ENCODE measurements around the gene MX1. TPM values are rescaled to one million over a fixed set of nuclear protein-coding genes. Genes with fewer than 3 reads are reported as not detected.
A peak's percentile ranks its signal among the peaks of the same experiment; 100 is the strongest.

Gene MX1
- total RNA-seq, 2 experiments from 2014 or later = 82.3 to 86.3 TPM

GRCh38 chr21:41402231-41402630 lies 23.8 kb upstream of the MX1 start:
- Histone ChIP-seq H3K4me3 (ENCODE audit: low read length) (no peak overlapping the region), H3K27ac (ENCODE audit: low read depth in 1 of 2, low read length in 2 of 2) (no peak overlapping the region), H3K9me3 (ENCODE audit: control insufficient read depth in 1 of 2, insufficient read depth in 1 of 2, low read length in 2 of 2) (no peaks in the 10 kb centered on the region), H3K36me3 (ENCODE audit: insufficient read depth, low read length) (peaks cover 75% of the 10 kb centered on the region), H3K27me3 (ENCODE audit: control insufficient read depth in 1 of 2, insufficient read depth in 2 of 2, low read length in 2 of 2) (no peaks in the 10 kb centered on the region), H3K4me1 (ENCODE audit: insufficient read depth, low read length) (no peaks in the 10 kb centered on the region)
- ChIA-PET CTCF (no interaction called here), POLR2A (interaction anchor here (1.3 kb wide), 1 partner anchor 23 kb away, joined by 4 read pairs; no protein-coding TSS in a partner anchor)
- TF ChIP-seq CTCF (IDR thresholded peaks at IDR 0.05) = no peak
- H3K27me3 Mint-ChIP-seq = no peaks in the 10 kb centered on the region
- ATAC-seq (ENCODE audit: poor library complexity) = no peak
- H3K4me3 Mint-ChIP-seq = no peak overlapping the region
- H3K27ac Mint-ChIP-seq = no peak overlapping the region
- no peak for DNase-seq
- no peaks in the 10 kb centered on the region for H3K4me1 Mint-ChIP-seq (ENCODE audit: low read depth)
- no peaks in the 10 kb centered on the region for H3K9me3 Mint-ChIP-seq
- intact Hi-C loops (cut with DNase I, micrococcal nuclease) = no loop called here
- H3K36me3 Mint-ChIP-seq (ENCODE audit: low read depth) = peaks cover 96% of the 10 kb centered on the region

GRCh38 chr21:41402796-41403195 lies 23.2 kb upstream of the MX1 start:
- Mint-ChIP-seq H3K9me3 (no peaks in the 10 kb centered on the region), H3K4me3 (no peak overlapping the region), H3K27me3 (no peaks in the 10 kb centered on the region), H3K4me1 (ENCODE audit: low read depth) (no peaks in the 10 kb centered on the region), H3K36me3 (ENCODE audit: low read depth) (peaks cover 96% of the 10 kb centered on the region), H3K27ac (no peak overlapping the region)
- Histone ChIP-seq H3K9me3 (ENCODE audit: control insufficient read depth in 1 of 2, insufficient read depth in 1 of 2, low read length in 2 of 2) (no peaks in the 10 kb centered on the region), H3K4me3 (ENCODE audit: low read length) (no peak overlapping the region), H3K27ac (ENCODE audit: low read depth in 1 of 2, low read length in 2 of 2) (peak overlapping the region in 1 of 2 donors; percentile 13), H3K27me3 (ENCODE audit: control insufficient read depth in 1 of 2, insufficient read depth in 2 of 2, low read length in 2 of 2) (no peaks in the 10 kb centered on the region), H3K36me3 (ENCODE audit: insufficient read depth, low read length) (peaks cover 76% of the 10 kb centered on the region), H3K4me1 (ENCODE audit: insufficient read depth, low read length) (no peaks in the 10 kb centered on the region)
- no peak for DNase-seq
- no peak for ATAC-seq (ENCODE audit: poor library complexity)
- no peak for TF ChIP-seq CTCF (IDR thresholded peaks at IDR 0.05)
- intact Hi-C loops (cut with DNase I, micrococcal nuclease) = no loop called here
- ChIA-PET CTCF (no interaction called here), POLR2A (interaction anchor here (1.3 kb wide), 1 partner anchor 23 kb away, joined by 4 read pairs; no protein-coding TSS in a partner anchor)

GRCh38 chr21:41403331-41403730 lies 22.7 kb upstream of the MX1 start:
- Histone ChIP-seq H3K9me3 (ENCODE audit: control insufficient read depth in 1 of 2, insufficient read depth in 1 of 2, low read length in 2 of 2) (no peaks in the 10 kb centered on the region), H3K27ac (ENCODE audit: low read depth in 1 of 2, low read length in 2 of 2) (no peak overlapping the region), H3K36me3 (ENCODE audit: insufficient read depth, low read length) (peaks cover 79% of the 10 kb centered on the region), H3K4me1 (ENCODE audit: insufficient read depth, low read length) (no peaks in the 10 kb centered on the region), H3K4me3 (ENCODE audit: low read length) (no peak overlapping the region), H3K27me3 (ENCODE audit: control insufficient read depth in 1 of 2, insufficient read depth in 2 of 2, low read length in 2 of 2) (no peaks in the 10 kb centered on the region)
- H3K4me1 Mint-ChIP-seq (ENCODE audit: low read depth) = no peaks in the 10 kb centered on the region
- ATAC-seq (ENCODE audit: poor library complexity) (no peak), DNase-seq (no peak)
- peaks cover 96% of the 10 kb centered on the region for H3K36me3 Mint-ChIP-seq (ENCODE audit: low read depth)
- ChIA-PET POLR2A (no interaction called here), CTCF (no interaction called here)
- no peaks in the 10 kb centered on the region for H3K9me3 Mint-ChIP-seq
- H3K27ac Mint-ChIP-seq = no peak overlapping the region
- intact Hi-C loops (cut with DNase I, micrococcal nuclease) = no loop called here
- no peaks in the 10 kb centered on the region for H3K27me3 Mint-ChIP-seq
- H3K4me3 Mint-ChIP-seq = no peak overlapping the region
- no peak for TF ChIP-seq CTCF (IDR thresholded peaks at IDR 0.05)

Measured in CD4-positive, alpha-beta T cell (primary cell).